Hematopoietic multipotent progenitor cell (in vitro differentiated cells): ENCODE data around the gene SMIM32. TPM values are rescaled to one million over a fixed set of nuclear protein-coding genes. Genes with fewer than 3 reads are reported as not detected.
A peak's percentile ranks its signal among the peaks of the same experiment; 100 is the strongest.

Experiments
- DNase-seq, 3 donors: peaks; one replicate each; pipeline ENCODE4 v3.0.0-alpha.2; 2011 to 2015; ENCODE audit warnings: low read depth in 2 of 3, low spot score in 2 of 3
- total RNA-seq: library from RNA; depleted of rRNA; stranded (reverse); fragments of >200 nt; gene quantifications from one replicate; pipeline ENCODE4 v1.2.3, GENCODE V29; 2012

The SMIM32 gene
- total RNA-seq, 1 donor = not detected

- DNase-seq = no peak
Observed at GRCh38 chr5:136190091-136190720, 2.8 kb downstream of the SMIM32 start.

- DNase-seq = no peak
Observed at GRCh38 chr5:136188859-136189258, 4.1 kb downstream of the SMIM32 start.

- no peak for DNase-seq
Observed at GRCh38 chr5:136186796-136187195, 6.2 kb downstream of the SMIM32 start.

- DNase-seq = no peak
Observed at GRCh38 chr5:136185974-136186665, 6.8 kb downstream of the SMIM32 start.

- no peak for DNase-seq
Observed at GRCh38 chr5:136182618-136183017, 10.3 kb downstream of the SMIM32 start.

- peak in 2 of 3 donors; percentile 30 to 77 for DNase-seq
Observed at GRCh38 chr5:136174021-136174659, 18.8 kb downstream of the SMIM32 start.

GRCh38 chr5:136169218-136169617 lies 23.7 kb downstream of the SMIM32 start:
- no peak for DNase-seq

- DNase-seq = peak in 1 of 3 donors; percentile 31
Observed at GRCh38 chr5:136166909-136167308, 26.1 kb downstream of the SMIM32 start.

- DNase-seq = no peak
Observed at GRCh38 chr5:136164226-136164625, 28.7 kb downstream of the SMIM32 start.

- DNase-seq = no peak
Observed at GRCh38 chr5:136162008-136162407, 31.0 kb downstream of the SMIM32 start.

GRCh38 chr5:136159457-136159856 lies 33.5 kb downstream of the SMIM32 start:
- no peak for DNase-seq

- DNase-seq = no peak
Observed at GRCh38 chr5:136157514-136157913, 35.4 kb downstream of the SMIM32 start.

GRCh38 chr5:136155761-136156160 lies 37.2 kb downstream of the SMIM32 start:
- no peak for DNase-seq

GRCh38 chr5:136155078-136155477 lies 37.9 kb downstream of the SMIM32 start:
- no peak for DNase-seq

GRCh38 chr5:136153581-136154236 lies 39.3 kb downstream of the SMIM32 start:
- DNase-seq = no peak

GRCh38 chr5:136149891-136150290 lies 43.1 kb downstream of the SMIM32 start:
- no peak for DNase-seq

GRCh38 chr5:136147632-136148031 lies 45.3 kb downstream of the SMIM32 start:
- DNase-seq = no peak

- no peak for DNase-seq
Observed at GRCh38 chr5:136146201-136146600, 46.8 kb downstream of the SMIM32 start.

- DNase-seq = no peak
Observed at GRCh38 chr5:136145030-136145429, 47.9 kb downstream of the SMIM32 start.

- no peak for DNase-seq
Observed at GRCh38 chr5:136143763-136144162, 49.2 kb downstream of the SMIM32 start.

GRCh38 chr5:136143312-136143711 lies 49.6 kb downstream of the SMIM32 start:
- no peak for DNase-seq
